Panc1 (cell line): ENCODE results near the gene CROT. TPM values are rescaled to one million over a fixed set of nuclear protein-coding genes. Genes with fewer than 3 reads are reported as not detected.

Source experiments
- ATAC-seq: fragments of 200-7000 bp; cut with Tn5 transposase; 2 replicates; pipeline ENCODE4 v1.9.1; 2020; ENCODE audit warnings: mild to moderate bottlenecking, moderate library complexity
- Bru-seq: library from RNA; stranded (reverse); fragments of 400-500 nt; gene quantifications from one replicate; lab custom pipeline; 2021; lab: Mats Ljungman, UMichigan
- BruChase-seq, 2 experiments: library from RNA; stranded (reverse); fragments of 400-500 nt; gene quantifications; one replicate each; lab custom pipeline; 2021; lab: Mats Ljungman, UMichigan
- BruUV-seq: library from RNA; stranded (reverse); fragments of 400-500 nt; replicated peaks from 2 replicates; lab custom pipeline; 2021; lab: Mats Ljungman, UMichigan
- CTCF ChIA-PET: fragments of 300-600 bp; sonication (Branson Sonifier 250); formaldehyde crosslinking; loops from one replicate; lab custom pipeline; 2022; ENCODE audit warnings: antibody characterized with exemption; lab: Charles Lee
- POLR2A ChIA-PET: fragments of 300-600 bp; sonication (Branson Sonifier 250); formaldehyde crosslinking; loops from one replicate; lab custom pipeline; 2022; ENCODE audit warnings: antibody characterized with exemption; lab: Charles Lee
- DNase-seq: peaks from one replicate; pipeline ENCODE4 v3.0.0-alpha.2; 2010; ENCODE audit warnings: low read depth, low spot score
- H3K27ac ChIP-seq: 2 replicates; pipeline ENCODE4 v1.5.1; 2011; ENCODE audit warnings: mild to moderate bottlenecking, low read length, inconsistent platforms
- H3K27me3 ChIP-seq: fragments of 200-500 bp; sonication (Bioruptor generic); 2 replicates; pipeline ENCODE4 v1.6.0; 2014; ENCODE audit warnings: low read length, inconsistent platforms; ENCODE audit not compliant: control insufficient read depth, insufficient read depth
- H3K36me3 ChIP-seq: fragments of 200-500 bp; sonication (Bioruptor generic); 2 replicates; pipeline ENCODE4 v1.5.1; 2014; ENCODE audit warnings: inconsistent platforms, mild to moderate bottlenecking, low read length, moderate library complexity; ENCODE audit not compliant: control insufficient read depth, insufficient read depth
- H3K4me1 ChIP-seq: 2 replicates; pipeline ENCODE4 v1.5.1; 2011; ENCODE audit warnings: inconsistent platforms, mild to moderate bottlenecking, low read length, moderate library complexity; ENCODE audit not compliant: control insufficient read depth, insufficient read depth
- H3K4me3 ChIP-seq, 2 experiments: 2 replicates each; pipeline ENCODE4 v1.5.1; 2011 to 2012; ENCODE audit warnings: low read depth in 2 of 2, low read length in 2 of 2, mild to moderate bottlenecking in 2 of 2, inconsistent platforms in 1 of 2, moderate library complexity in 1 of 2
- H3K9me3 ChIP-seq: fragments of 200-500 bp; sonication (Bioruptor generic); 2 replicates; pipeline ENCODE4 v1.5.1; 2014; ENCODE audit warnings: low read depth, mild to moderate bottlenecking, inconsistent platforms, low read length, moderate library complexity; ENCODE audit not compliant: control insufficient read depth, insufficient read depth
- POLR2AphosphoS5 ChIP-seq: IDR thresholded peaks from 2 replicates; pipeline ENCODE4 v1.6.1; 2012; ENCODE audit warnings: mild to moderate bottlenecking, low read depth, low read length, moderate library complexity
- SIN3A ChIP-seq: IDR thresholded peaks from 2 replicates; pipeline ENCODE4 v1.6.1; 2012; ENCODE audit warnings: low read depth, mild to moderate bottlenecking, low read length, moderate library complexity, borderline replicate concordance; ENCODE audit not compliant: insufficient read depth
- TCF7L2 ChIP-seq: IDR thresholded peaks from 2 replicates; pipeline ENCODE4 v1.6.1; 2011; ENCODE audit warnings: mild to moderate bottlenecking, low read depth, low read length, inconsistent platforms
- in situ Hi-C: cut with HindIII; loops from 2 replicates; pipeline ENCODE4 v1.10.0; 2016; ENCODE audit warnings: low sequenced_read_pairs, low pct_unique_long_range_greater_than_20kb
- intact Hi-C: fragments of 100-400 bp; cut with micrococcal nuclease; formaldehyde crosslinking; loops from one replicate; pipeline ENCODE4 v1.10.0; 2022; ENCODE audit not compliant: unreplicated experiment
- long read RNA-seq: library from polyadenylated mRNA; unstranded; transcript quantifications from one replicate; pipeline ENCODE4 v2.0.0, GENCODE V29; 2021; ENCODE audit not compliant: unreplicated experiment
- polyA plus RNA-seq: library from polyadenylated mRNA; unstranded; fragments of >200 nt; gene quantifications from one replicate; pipeline ENCODE4 v1.2.1, GENCODE V29; 2012; ENCODE audit warnings: missing spikeins; ENCODE audit not compliant: insufficient read length
- total RNA-seq: library from RNA; stranded (reverse); gene quantifications from one replicate; pipeline ENCODE4 v1.2.1, GENCODE V29; 2021; ENCODE audit not compliant: unreplicated experiment
- TF ChIP-seq, protein P1 (sequence below): fragments of 450-650 bp; IDR thresholded peaks from 2 replicates; pipeline ENCODE4 v1.5.1; 2017; ENCODE audit warnings: mild to moderate bottlenecking
- TF ChIP-seq, protein P2 (sequence below), 2 experiments: IDR thresholded peaks; 2 replicates each; pipeline ENCODE4 v1.6.1; 2011 to 2012; ENCODE audit warnings: low read depth in 2 of 2, control low read depth in 1 of 2, low read length in 1 of 2, mild to moderate bottlenecking in 1 of 2, moderate library complexity in 1 of 2; ENCODE audit not compliant: insufficient read depth in 1 of 2

CROT gene, protein sequence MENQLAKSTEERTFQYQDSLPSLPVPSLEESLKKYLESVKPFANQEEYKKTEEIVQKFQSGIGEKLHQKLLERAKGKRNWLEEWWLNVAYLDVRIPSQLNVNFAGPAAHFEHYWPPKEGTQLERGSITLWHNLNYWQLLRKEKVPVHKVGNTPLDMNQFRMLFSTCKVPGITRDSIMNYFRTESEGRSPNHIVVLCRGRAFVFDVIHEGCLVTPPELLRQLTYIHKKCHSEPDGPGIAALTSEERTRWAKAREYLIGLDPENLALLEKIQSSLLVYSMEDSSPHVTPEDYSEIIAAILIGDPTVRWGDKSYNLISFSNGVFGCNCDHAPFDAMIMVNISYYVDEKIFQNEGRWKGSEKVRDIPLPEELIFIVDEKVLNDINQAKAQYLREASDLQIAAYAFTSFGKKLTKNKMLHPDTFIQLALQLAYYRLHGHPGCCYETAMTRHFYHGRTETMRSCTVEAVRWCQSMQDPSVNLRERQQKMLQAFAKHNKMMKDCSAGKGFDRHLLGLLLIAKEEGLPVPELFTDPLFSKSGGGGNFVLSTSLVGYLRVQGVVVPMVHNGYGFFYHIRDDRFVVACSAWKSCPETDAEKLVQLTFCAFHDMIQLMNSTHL
- total RNA-seq (9.8 TPM), Bru-seq, nascent RNA (percentile 51 among the genes with signal in this experiment), BruChase-seq, experiment 1, labeled RNA remaining after a 2-hour chase (percentile 58 among the genes with signal in this experiment), BruChase-seq, experiment 2, labeled RNA remaining after a 6-hour chase (percentile 55 among the genes with signal in this experiment)
- 6.4 TPM for polyA plus RNA-seq
- long read RNA-seq, transcript CROT-201 (18 exons, 3,175 nt), result major isoform, 16 of 21 reads
- long read RNA-seq, partial matches to known transcripts, result 2 of 21 reads
- long read RNA-seq, other reads (novel, unspliced or antisense), result 3 of 21 reads

DNA sequence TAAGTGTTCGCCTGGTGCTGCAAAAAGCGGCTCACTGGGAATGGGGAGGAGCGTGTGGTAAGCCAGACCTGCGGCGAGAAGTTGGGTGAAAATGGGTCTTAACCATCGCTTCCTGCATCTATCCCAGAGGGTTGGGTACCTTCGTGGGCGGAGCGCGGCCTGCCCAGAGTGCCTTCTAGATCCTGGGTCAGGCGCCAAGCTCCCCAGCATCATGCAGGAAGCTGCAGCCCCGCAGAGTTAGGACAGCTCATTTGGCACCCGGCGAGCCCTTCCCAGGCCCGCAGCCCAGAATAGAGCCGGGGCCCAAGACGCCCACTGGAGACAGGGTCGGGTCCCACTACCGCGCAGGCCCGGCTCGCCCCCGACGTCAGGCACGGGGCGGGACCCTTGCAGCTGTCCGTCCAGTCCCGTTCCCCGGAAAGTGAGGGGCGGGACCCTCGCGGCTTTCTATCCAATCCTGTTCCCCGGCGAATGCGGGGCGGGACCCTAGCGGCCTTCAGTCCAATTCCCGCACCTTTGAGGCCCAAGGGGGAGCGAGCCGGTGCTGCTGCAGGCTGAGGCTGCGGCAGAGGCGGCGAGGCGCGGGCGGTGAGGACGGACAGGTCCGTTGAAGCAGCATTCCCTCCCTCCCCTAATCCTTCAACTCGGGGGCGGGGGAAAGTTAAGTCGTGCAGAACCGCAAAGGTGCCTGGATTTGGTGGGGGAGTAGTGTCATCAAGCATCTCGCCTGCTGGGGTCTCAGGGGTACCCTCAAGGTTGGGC, at the start of gene CROT:
TSS of gene CROT (plus strand) at position 499 of the 762 bp plus-strand sequence. CDS start 3,405 bp downstream, outside the sequence.
- DNase-seq (peak; percentile 74), ATAC-seq (peak; percentile 100)
- Histone ChIP-seq H3K27ac (peak within 1 kb of the TSS; percentile 91), H3K4me3 (peak within 1 kb of the TSS; percentile 58 to 87), H3K36me3 (no peaks in the 10 kb centered on the region), H3K4me1 (peaks cover 12% of the 10 kb centered on the region; the same call in 1 of the 2 replicates), H3K27me3 (no peaks in the 10 kb centered on the region), H3K9me3 (no peaks in the 10 kb centered on the region)
- CTCF ChIA-PET, result no interaction called here
- intact Hi-C loops, result no loop called here
- peak; percentile 68; the same call in 1 of the 2 replicates for TF ChIP-seq POLR2AphosphoS5
- peak; percentile 66; the same call in 1 of the 2 replicates for TF ChIP-seq SIN3A
- no peak for TF ChIP-seq TCF7L2
- in situ Hi-C loops, result no loop called here
- no TSS peak for BruUV-seq
- POLR2A ChIA-PET, result interaction anchor here (0.6 kb wide), 3 partner anchors 192 to 533 kb away, joined by 3 to 11 read pairs (median 8); no protein-coding TSS in a partner anchor

DNA sequence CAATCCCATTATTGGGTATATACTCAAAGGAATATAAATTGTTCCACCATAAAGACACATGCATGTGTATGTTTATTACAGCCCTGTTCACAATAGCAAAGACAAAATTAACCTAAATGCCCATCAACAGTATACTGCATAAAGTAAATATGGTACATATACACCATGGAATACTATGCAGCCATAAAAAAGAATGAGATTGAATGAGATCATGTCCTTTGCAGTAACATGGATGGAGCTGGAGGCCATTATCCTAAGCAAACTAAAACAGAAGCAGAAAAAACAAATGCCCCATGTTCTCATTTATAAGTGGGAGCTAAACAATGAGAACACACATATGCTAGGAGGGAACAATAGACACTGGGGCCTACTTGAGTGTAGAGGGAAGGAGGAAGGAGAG, 44.7 kb upstream of the CROT start:
- no TSS peak for BruUV-seq
- Histone ChIP-seq H3K36me3 (no peaks in the 10 kb centered on the region), H3K27ac (no peak overlapping the region), H3K27me3 (no peaks in the 10 kb centered on the region), H3K4me1 (no peaks in the 10 kb centered on the region), H3K9me3 (no peaks in the 10 kb centered on the region), H3K4me3 (no peak overlapping the region)
- DNase-seq, result no peak
- ChIA-PET POLR2A (no interaction called here), CTCF (no interaction called here)
- in situ Hi-C loops, result no loop called here
- intact Hi-C loops, result no loop called here
- no peak for ATAC-seq
- TF ChIP-seq, protein P1, sequence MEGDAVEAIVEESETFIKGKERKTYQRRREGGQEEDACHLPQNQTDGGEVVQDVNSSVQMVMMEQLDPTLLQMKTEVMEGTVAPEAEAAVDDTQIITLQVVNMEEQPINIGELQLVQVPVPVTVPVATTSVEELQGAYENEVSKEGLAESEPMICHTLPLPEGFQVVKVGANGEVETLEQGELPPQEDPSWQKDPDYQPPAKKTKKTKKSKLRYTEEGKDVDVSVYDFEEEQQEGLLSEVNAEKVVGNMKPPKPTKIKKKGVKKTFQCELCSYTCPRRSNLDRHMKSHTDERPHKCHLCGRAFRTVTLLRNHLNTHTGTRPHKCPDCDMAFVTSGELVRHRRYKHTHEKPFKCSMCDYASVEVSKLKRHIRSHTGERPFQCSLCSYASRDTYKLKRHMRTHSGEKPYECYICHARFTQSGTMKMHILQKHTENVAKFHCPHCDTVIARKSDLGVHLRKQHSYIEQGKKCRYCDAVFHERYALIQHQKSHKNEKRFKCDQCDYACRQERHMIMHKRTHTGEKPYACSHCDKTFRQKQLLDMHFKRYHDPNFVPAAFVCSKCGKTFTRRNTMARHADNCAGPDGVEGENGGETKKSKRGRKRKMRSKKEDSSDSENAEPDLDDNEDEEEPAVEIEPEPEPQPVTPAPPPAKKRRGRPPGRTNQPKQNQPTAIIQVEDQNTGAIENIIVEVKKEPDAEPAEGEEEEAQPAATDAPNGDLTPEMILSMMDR, result no peak
- TF ChIP-seq TCF7L2, result no peak
- TF ChIP-seq, protein P2, sequence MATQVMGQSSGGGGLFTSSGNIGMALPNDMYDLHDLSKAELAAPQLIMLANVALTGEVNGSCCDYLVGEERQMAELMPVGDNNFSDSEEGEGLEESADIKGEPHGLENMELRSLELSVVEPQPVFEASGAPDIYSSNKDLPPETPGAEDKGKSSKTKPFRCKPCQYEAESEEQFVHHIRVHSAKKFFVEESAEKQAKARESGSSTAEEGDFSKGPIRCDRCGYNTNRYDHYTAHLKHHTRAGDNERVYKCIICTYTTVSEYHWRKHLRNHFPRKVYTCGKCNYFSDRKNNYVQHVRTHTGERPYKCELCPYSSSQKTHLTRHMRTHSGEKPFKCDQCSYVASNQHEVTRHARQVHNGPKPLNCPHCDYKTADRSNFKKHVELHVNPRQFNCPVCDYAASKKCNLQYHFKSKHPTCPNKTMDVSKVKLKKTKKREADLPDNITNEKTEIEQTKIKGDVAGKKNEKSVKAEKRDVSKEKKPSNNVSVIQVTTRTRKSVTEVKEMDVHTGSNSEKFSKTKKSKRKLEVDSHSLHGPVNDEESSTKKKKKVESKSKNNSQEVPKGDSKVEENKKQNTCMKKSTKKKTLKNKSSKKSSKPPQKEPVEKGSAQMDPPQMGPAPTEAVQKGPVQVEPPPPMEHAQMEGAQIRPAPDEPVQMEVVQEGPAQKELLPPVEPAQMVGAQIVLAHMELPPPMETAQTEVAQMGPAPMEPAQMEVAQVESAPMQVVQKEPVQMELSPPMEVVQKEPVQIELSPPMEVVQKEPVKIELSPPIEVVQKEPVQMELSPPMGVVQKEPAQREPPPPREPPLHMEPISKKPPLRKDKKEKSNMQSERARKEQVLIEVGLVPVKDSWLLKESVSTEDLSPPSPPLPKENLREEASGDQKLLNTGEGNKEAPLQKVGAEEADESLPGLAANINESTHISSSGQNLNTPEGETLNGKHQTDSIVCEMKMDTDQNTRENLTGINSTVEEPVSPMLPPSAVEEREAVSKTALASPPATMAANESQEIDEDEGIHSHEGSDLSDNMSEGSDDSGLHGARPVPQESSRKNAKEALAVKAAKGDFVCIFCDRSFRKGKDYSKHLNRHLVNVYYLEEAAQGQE (IDR thresholded peaks at IDR 0.05; ENCODE audit: insufficient read depth in 1 of 2, low read depth in 2 of 2, low read length in 1 of 2), result no peak
- no peak for TF ChIP-seq SIN3A
- TF ChIP-seq POLR2AphosphoS5, result no peak
